ENCODE results near the gene PFAS. TPM values are rescaled to one million over a fixed set of nuclear protein-coding genes. Genes with fewer than 3 reads are reported as not detected.
"Not testable (repeated sequence)": the region's sequence is repeated elsewhere in the genome, so short reads cannot be mapped to it uniquely, and the experiment has no call there.

The PFAS gene
- total RNA-seq (2014; rRNA removed; shearing (Covaris generic)) = 55.8 and 64.6 TPM in 2 replicates

- peak; percentile 88 to 89 for DNase-seq
- Histone ChIP-seq H3K4me3 (peak within 1 kb of the TSS; percentile 86), H3K27ac (peak within 1 kb of the TSS; percentile 77), H3K27me3 (no peaks in the 10 kb centered on the region), H3K4me1 (peaks cover 6% of the 10 kb centered on the region; the same call in 1 of the 2 replicates), H3K36me3 (peaks cover 2% of the 10 kb centered on the region; the same call in 1 of the 2 replicates), H3K9me3 (replicated peaks) (no peaks in the 10 kb centered on the region)
These were observed at the start of gene PFAS for GRCh38 chr17:8248751-8249607. PFAS (plus strand) TSS chr17:8249289; CDS start chr17:8253938, 4,649 bp downstream.

- Histone ChIP-seq H3K9me3 (replicated peaks) (no peaks in the 10 kb centered on the region), H3K36me3 (peaks cover 41% of the 10 kb centered on the region), H3K4me3 (no peak overlapping the region), H3K27me3 (no peaks in the 10 kb centered on the region), H3K4me1 (0 out of 2 replicates have a peak, but pooled peaks cover 2% of the 10 kb centered on the region), H3K27ac (no peak overlapping the region)
- no peak for DNase-seq
These were observed 44.1 kb upstream of the PFAS start for GRCh38 chr17:8204761-8205555.

GRCh38 chr17:8206536-8206935 is 42.6 kb upstream of the PFAS start:
- Histone ChIP-seq H3K4me1 (0 out of 2 replicates have a peak, but pooled peaks cover 2% of the 10 kb centered on the region), H3K27ac (no peak overlapping the region), H3K36me3 (peaks cover 44% of the 10 kb centered on the region), H3K27me3 (no peaks in the 10 kb centered on the region), H3K4me3 (no peak overlapping the region), H3K9me3 (replicated peaks) (no peaks in the 10 kb centered on the region)
- DNase-seq = no peak

- H3K4me3 ChIP-seq = peak within 1 kb of the TSS; percentile 97
- H3K4me1 ChIP-seq = 0 out of 2 replicates have a peak, but pooled peaks cover 2% of the 10 kb centered on the region
- H3K36me3 ChIP-seq = peaks cover 34% of the 10 kb centered on the region
- no peaks in the 10 kb centered on the region for H3K9me3 ChIP-seq (replicated peaks)
- DNase-seq = peak; percentile 93 to 95
- no peaks in the 10 kb centered on the region for H3K27me3 ChIP-seq
- H3K27ac ChIP-seq = peak within 1 kb of the TSS; percentile 97
These were observed 39.0 kb upstream of the PFAS start, which contains the start of gene AURKB for GRCh38 chr17:8209907-8210760. AURKB (minus strand) TSS chr17:8210575; CDS start chr17:8210224, 351 bp downstream.

- Histone ChIP-seq H3K27me3 (no peaks in the 10 kb centered on the region), H3K9me3 (replicated peaks) (no peaks in the 10 kb centered on the region), H3K4me3 (peak overlapping the region; percentile 97), H3K4me1 (0 out of 2 replicates have a peak, but pooled peaks cover 2% of the 10 kb centered on the region), H3K36me3 (peaks cover 26% of the 10 kb centered on the region), H3K27ac (peak overlapping the region; percentile 97)
- DNase-seq = peak in 1 of 2 experiments; percentile 27
These were observed 38.2 kb upstream of the PFAS start for GRCh38 chr17:8210761-8211458.

- Histone ChIP-seq H3K36me3 (peaks cover 13% of the 10 kb centered on the region; the same call in 1 of the 2 replicates), H3K27me3 (no peaks in the 10 kb centered on the region), H3K9me3 (replicated peaks) (no peaks in the 10 kb centered on the region), H3K4me1 (0 out of 2 replicates have a peak, but pooled peaks cover 2% of the 10 kb centered on the region), H3K4me3 (no peak overlapping the region), H3K27ac (no peak overlapping the region)
- DNase-seq = no peak
These were observed 36.5 kb upstream of the PFAS start for GRCh38 chr17:8212312-8213180.

- not testable (repeated sequence) for DNase-seq; H3K4me3 ChIP-seq; H3K27ac ChIP-seq; H3K4me1 ChIP-seq; H3K27me3 ChIP-seq; H3K36me3 ChIP-seq; H3K9me3 ChIP-seq (replicated peaks)
These were observed 35.1 kb upstream of the PFAS start for GRCh38 chr17:8214000-8214399.

GRCh38 chr17:8220783-8221662 is 28.1 kb upstream of the PFAS start:
- H3K9me3 ChIP-seq (replicated peaks) = no peaks in the 10 kb centered on the region
- no peaks in the 10 kb centered on the region for H3K36me3 ChIP-seq
- H3K27ac ChIP-seq = peak overlapping the region; percentile 63
- H3K27me3 ChIP-seq = no peaks in the 10 kb centered on the region
- H3K4me1 ChIP-seq = no peaks in the 10 kb centered on the region
- peak overlapping the region; percentile 66 for H3K4me3 ChIP-seq
- peak; percentile 86 to 94 for DNase-seq

- Histone ChIP-seq H3K4me1 (no peaks in the 10 kb centered on the region), H3K4me3 (peak overlapping the region; percentile 66), H3K36me3 (no peaks in the 10 kb centered on the region), H3K27me3 (no peaks in the 10 kb centered on the region), H3K9me3 (replicated peaks) (no peaks in the 10 kb centered on the region), H3K27ac (peak overlapping the region; percentile 63)
- DNase-seq = peak; percentile 76 to 90
These were observed 27.3 kb upstream of the PFAS start for GRCh38 chr17:8221663-8222379.

GRCh38 chr17:8222380-8222629 is 26.8 kb upstream of the PFAS start:
- no peak for DNase-seq
- Histone ChIP-seq H3K9me3 (replicated peaks) (no peaks in the 10 kb centered on the region), H3K27me3 (no peaks in the 10 kb centered on the region), H3K4me3 (peak overlapping the region; percentile 66), H3K4me1 (no peaks in the 10 kb centered on the region), H3K36me3 (no peaks in the 10 kb centered on the region), H3K27ac (peak overlapping the region; percentile 72; the same call in 1 of the 2 replicates)

GRCh38 chr17:8222630-8223355 is 26.3 kb upstream of the PFAS start:
- H3K4me1 ChIP-seq = no peaks in the 10 kb centered on the region
- DNase-seq = peak; percentile 86 to 87

More at GRCh38 chr17:8222630-8223355, 26.3 kb upstream of the PFAS start:
- Histone ChIP-seq H3K4me3 (peak overlapping the region; percentile 66), H3K27ac (peak overlapping the region; percentile 72), H3K27me3 (no peaks in the 10 kb centered on the region), H3K36me3 (no peaks in the 10 kb centered on the region), H3K9me3 (replicated peaks) (no peaks in the 10 kb centered on the region)

Data from SJCRH30 (cell line).